ENCODE measurements around the gene MACROD2. TPM values are rescaled to one million over a fixed set of nuclear protein-coding genes. Genes with fewer than 3 reads are reported as not detected.

The MACROD2 gene
- total RNA-seq, 5 donors from 2014 or later (not counting 1 experiment from before 2014, with no cell fraction given), result 0.23 to 1.3 (median 0.51) TPM; not detected in 2

GRCh38 chr20:14881518-14881917, 886.2 kb downstream of the MACROD2 start:
- POLR2A ChIA-PET, result no interaction called here
- DNase-seq, result no peak
- Histone ChIP-seq H3K36me3 (ENCODE audit: control insufficient read depth in 2 of 2, extremely low read depth in 1 of 2, insufficient read depth in 1 of 2, low read length in 1 of 2) (no peaks in the 10 kb centered on the region), H3K27ac (ENCODE audit: low read length) (no peak overlapping the region), H3K4me1 (ENCODE audit: control insufficient read depth in 1 of 2, extremely low read depth in 1 of 2, insufficient read depth in 2 of 2, low read length in 2 of 2) (no peaks in the 10 kb centered on the region), H3K27me3 (replicated peaks in 1 of 2; ENCODE audit: control insufficient read depth in 2 of 2, extremely low read depth in 1 of 2, insufficient read depth in 2 of 2, low read length in 1 of 2) (no peaks in the 10 kb centered on the region), H3K4me3 (ENCODE audit: control insufficient read depth in 1 of 2, extremely low read depth in 1 of 2, low read length in 1 of 2) (no peak overlapping the region), H3K9me3 (no peaks in the 10 kb centered on the region)
- no peak overlapping the region for H3K27ac Mint-ChIP-seq
- H3K4me1 Mint-ChIP-seq, result no peaks in the 10 kb centered on the region
- H3K9me3 Mint-ChIP-seq, result peaks cover 5 to 31% (median 13%) of the 10 kb centered on the region in 3 donors
- H3K36me3 Mint-ChIP-seq, result no peaks in the 10 kb centered on the region
- no peak for ATAC-seq (replicated peaks in 1 of 4)
- H3K4me3 Mint-ChIP-seq, result no peak overlapping the region
- no CpG with 5 or more reads among the region's 2 CpGs for WGBS (ENCODE audit: insufficient coverage)
- no peaks in the 10 kb centered on the region for H3K27me3 Mint-ChIP-seq
- CTCF ChIA-PET, result no interaction called here

- no peaks in the 10 kb centered on the region for H3K9me3 ChIP-seq
- H3K4me3 Mint-ChIP-seq, result no peak overlapping the region
- no peak overlapping the region for H3K27ac ChIP-seq (ENCODE audit: low read length)
- H3K36me3 Mint-ChIP-seq, result no peaks in the 10 kb centered on the region
- no peaks in the 10 kb centered on the region for H3K36me3 ChIP-seq (ENCODE audit: control insufficient read depth in 2 of 2, extremely low read depth in 1 of 2, insufficient read depth in 1 of 2, low read length in 1 of 2)
- H3K4me1 Mint-ChIP-seq, result no peaks in the 10 kb centered on the region
- ChIA-PET POLR2A (no interaction called here), CTCF (no interaction called here)
- no peaks in the 10 kb centered on the region for H3K4me1 ChIP-seq (ENCODE audit: control insufficient read depth in 1 of 2, extremely low read depth in 1 of 2, insufficient read depth in 2 of 2, low read length in 2 of 2)
- H3K27ac Mint-ChIP-seq, result no peak overlapping the region
- no peaks in the 10 kb centered on the region for H3K27me3 ChIP-seq (replicated peaks in 1 of 2; ENCODE audit: control insufficient read depth in 2 of 2, extremely low read depth in 1 of 2, insufficient read depth in 2 of 2, low read length in 1 of 2)
- DNase-seq (no peak), ATAC-seq (replicated peaks in 1 of 4) (no peak)
- no peak overlapping the region for H3K4me3 ChIP-seq (ENCODE audit: control insufficient read depth in 1 of 2, extremely low read depth in 1 of 2, low read length in 1 of 2)
- WGBS (ENCODE audit: insufficient coverage), result no CpG with 5 or more reads among the region's 2 CpGs
- peaks cover 5 to 27% (median 13%) of the 10 kb centered on the region in 3 donors for H3K9me3 Mint-ChIP-seq
- H3K27me3 Mint-ChIP-seq, result no peaks in the 10 kb centered on the region
Observed at GRCh38 chr20:14882157-14882556, 886.8 kb downstream of the MACROD2 start.

DNA sequence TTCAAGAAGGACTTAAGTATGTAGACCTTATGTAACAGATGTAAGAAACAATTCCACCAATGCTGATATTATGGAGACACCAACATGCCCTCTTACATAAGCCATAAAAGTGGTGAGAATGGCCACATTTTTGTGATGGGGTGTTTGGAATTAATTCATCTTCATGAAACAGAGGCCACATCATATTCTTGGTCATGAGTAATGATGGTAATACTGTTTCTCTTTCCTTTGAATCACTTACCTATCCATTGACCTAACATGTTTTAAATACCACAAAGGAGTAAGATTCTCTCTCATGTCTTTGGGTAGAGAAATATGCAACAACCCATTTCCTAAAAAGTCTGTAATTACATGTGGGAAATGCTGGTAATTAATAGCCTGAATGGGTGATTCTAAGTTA, 887.5 kb downstream of the MACROD2 start:
- H3K4me1 ChIP-seq (ENCODE audit: control insufficient read depth in 1 of 2, extremely low read depth in 1 of 2, insufficient read depth in 2 of 2, low read length in 2 of 2), result no peaks in the 10 kb centered on the region
- H3K36me3 ChIP-seq (ENCODE audit: control insufficient read depth in 2 of 2, extremely low read depth in 1 of 2, insufficient read depth in 1 of 2, low read length in 1 of 2), result no peaks in the 10 kb centered on the region
- ChIA-PET CTCF (no interaction called here), POLR2A (no interaction called here)
- Mint-ChIP-seq H3K9me3 (peaks cover 3 to 20% (median 13%) of the 10 kb centered on the region in 3 donors), H3K36me3 (no peaks in the 10 kb centered on the region), H3K27me3 (no peaks in the 10 kb centered on the region), H3K4me1 (no peaks in the 10 kb centered on the region), H3K4me3 (no peak overlapping the region), H3K27ac (no peak overlapping the region)
- H3K4me3 ChIP-seq (ENCODE audit: control insufficient read depth in 1 of 2, extremely low read depth in 1 of 2, low read length in 1 of 2), result no peak overlapping the region
- H3K27me3 ChIP-seq (replicated peaks in 1 of 2; ENCODE audit: control insufficient read depth in 2 of 2, extremely low read depth in 1 of 2, insufficient read depth in 2 of 2, low read length in 1 of 2), result no peaks in the 10 kb centered on the region
- no peak for DNase-seq
- no peaks in the 10 kb centered on the region for H3K9me3 ChIP-seq
- no peak overlapping the region for H3K27ac ChIP-seq (ENCODE audit: low read length)
- no peak for ATAC-seq (replicated peaks in 1 of 4)

- no CpG with 5 or more reads among the region's 1 CpG for WGBS (ENCODE audit: insufficient coverage)
- Histone ChIP-seq H3K36me3 (ENCODE audit: control insufficient read depth in 2 of 2, extremely low read depth in 1 of 2, insufficient read depth in 1 of 2, low read length in 1 of 2) (no peaks in the 10 kb centered on the region), H3K4me3 (ENCODE audit: control insufficient read depth in 1 of 2, extremely low read depth in 1 of 2, low read length in 1 of 2) (no peak overlapping the region), H3K9me3 (no peaks in the 10 kb centered on the region), H3K27me3 (replicated peaks in 1 of 2; ENCODE audit: control insufficient read depth in 2 of 2, extremely low read depth in 1 of 2, insufficient read depth in 2 of 2, low read length in 1 of 2) (no peaks in the 10 kb centered on the region), H3K27ac (ENCODE audit: low read length) (no peak overlapping the region), H3K4me1 (ENCODE audit: control insufficient read depth in 1 of 2, extremely low read depth in 1 of 2, insufficient read depth in 2 of 2, low read length in 2 of 2) (no peaks in the 10 kb centered on the region)
- DNase-seq, result no peak
- POLR2A ChIA-PET, result interaction anchor here in 1 of 2 donors (0.5 kb wide), 1 partner anchor 1960 kb away, joined by 4 read pairs; no protein-coding TSS in a partner anchor
- Mint-ChIP-seq H3K9me3 (peaks cover 0 to 19% (median 13%) of the 10 kb centered on the region in 3 donors), H3K27ac (no peak overlapping the region), H3K4me3 (no peak overlapping the region), H3K36me3 (no peaks in the 10 kb centered on the region), H3K27me3 (no peaks in the 10 kb centered on the region), H3K4me1 (no peaks in the 10 kb centered on the region)
- CTCF ChIA-PET, result no interaction called here
- no peak for ATAC-seq (replicated peaks in 1 of 4)
Observed at GRCh38 chr20:14883324-14883723, 888.0 kb downstream of the MACROD2 start.

DNA sequence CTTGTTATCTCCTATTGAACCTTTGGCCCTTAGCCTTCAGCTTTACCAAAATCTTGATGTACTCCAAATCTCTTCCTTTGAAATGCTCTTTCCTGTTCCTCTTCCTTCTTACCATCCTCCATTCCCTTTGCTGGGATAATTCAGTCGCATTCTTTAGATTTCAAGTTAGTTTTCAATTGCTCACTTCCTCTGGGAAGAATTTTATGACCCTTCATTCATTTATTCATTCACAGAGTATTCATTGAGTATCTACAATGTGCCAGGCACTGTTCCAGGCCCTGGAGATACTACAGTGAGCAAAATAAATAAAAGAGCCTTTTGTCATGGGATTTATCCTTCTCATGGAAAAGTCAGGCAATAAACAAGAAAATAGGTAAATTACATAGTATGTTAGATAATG, 890.3 kb downstream of the MACROD2 start:
- Mint-ChIP-seq H3K9me3 (peaks cover 5 to 20% (median 18%) of the 10 kb centered on the region in 3 donors), H3K27me3 (no peaks in the 10 kb centered on the region)

GRCh38 chr20:14888134-14888533, 892.8 kb downstream of the MACROD2 start:
- Histone ChIP-seq H3K4me3 (ENCODE audit: control insufficient read depth in 1 of 2, extremely low read depth in 1 of 2, low read length in 1 of 2) (no peak overlapping the region), H3K27ac (ENCODE audit: low read length) (no peak overlapping the region), H3K9me3 (no peaks in the 10 kb centered on the region), H3K27me3 (replicated peaks in 1 of 2; ENCODE audit: control insufficient read depth in 2 of 2, extremely low read depth in 1 of 2, insufficient read depth in 2 of 2, low read length in 1 of 2) (no peaks in the 10 kb centered on the region), H3K36me3 (ENCODE audit: control insufficient read depth in 2 of 2, extremely low read depth in 1 of 2, insufficient read depth in 1 of 2, low read length in 1 of 2) (no peaks in the 10 kb centered on the region), H3K4me1 (ENCODE audit: control insufficient read depth in 1 of 2, extremely low read depth in 1 of 2, insufficient read depth in 2 of 2, low read length in 2 of 2) (no peaks in the 10 kb centered on the region)
- ATAC-seq (replicated peaks in 1 of 4) (no peak), DNase-seq (no peak)
- H3K27me3 Mint-ChIP-seq, result no peaks in the 10 kb centered on the region
- 71% methylated on average over 2 of the region's 3 CpGs for WGBS (ENCODE audit: insufficient coverage)
- no peaks in the 10 kb centered on the region for H3K36me3 Mint-ChIP-seq
- ChIA-PET POLR2A (no interaction called here), CTCF (no interaction called here)
- H3K9me3 Mint-ChIP-seq, result peaks cover 10 to 20% (median 19%) of the 10 kb centered on the region in 3 donors
- no peaks in the 10 kb centered on the region for H3K4me1 Mint-ChIP-seq
- H3K27ac Mint-ChIP-seq, result no peak overlapping the region
- H3K4me3 Mint-ChIP-seq, result no peak overlapping the region

More for the DNA sequence above, 890.3 kb downstream of the MACROD2 start:
- no peak overlapping the region for H3K4me3 Mint-ChIP-seq
- no peaks in the 10 kb centered on the region for H3K4me1 Mint-ChIP-seq
- Histone ChIP-seq H3K27me3 (replicated peaks in 1 of 2; ENCODE audit: control insufficient read depth in 2 of 2, extremely low read depth in 1 of 2, insufficient read depth in 2 of 2, low read length in 1 of 2) (no peaks in the 10 kb centered on the region), H3K4me3 (ENCODE audit: control insufficient read depth in 1 of 2, extremely low read depth in 1 of 2, low read length in 1 of 2) (no peak overlapping the region), H3K36me3 (ENCODE audit: control insufficient read depth in 2 of 2, extremely low read depth in 1 of 2, insufficient read depth in 1 of 2, low read length in 1 of 2) (no peaks in the 10 kb centered on the region), H3K4me1 (ENCODE audit: control insufficient read depth in 1 of 2, extremely low read depth in 1 of 2, insufficient read depth in 2 of 2, low read length in 2 of 2) (no peaks in the 10 kb centered on the region), H3K27ac (ENCODE audit: low read length) (no peak overlapping the region), H3K9me3 (no peaks in the 10 kb centered on the region)
- H3K27ac Mint-ChIP-seq, result no peak overlapping the region
- ChIA-PET POLR2A (no interaction called here), CTCF (no interaction called here)
- no peaks in the 10 kb centered on the region for H3K36me3 Mint-ChIP-seq
- no peak for DNase-seq
- WGBS (ENCODE audit: insufficient coverage), result no CpG with 5 or more reads among the region's 1 CpG
- ATAC-seq (replicated peaks in 1 of 4), result no peak

Data from T-cell (primary cell).